OCI-LY7 (cell line): Measurements from ENCODE around the gene ERI3.

Source experiments
- CTCF ChIP-seq: fragments of 200-600 bp; sonication (generic); conservative IDR thresholded peaks from 2 replicates; pipeline ENCODE4 v1.5.1; 2014; ENCODE audit warnings: mild to moderate bottlenecking, antibody characterized with exemption, low read length, moderate library complexity, mixed read lengths
- EZH2phosphoT487 ChIP-seq: fragments of 200-600 bp; sonication (generic); IDR thresholded peaks from 2 replicates; pipeline ENCODE4 v1.6.1; 2018; ENCODE audit warnings: low read depth, borderline replicate concordance, mild to moderate bottlenecking, mixed run types, antibody characterized with exemption, low read length, moderate library complexity, mixed read lengths

DNA sequence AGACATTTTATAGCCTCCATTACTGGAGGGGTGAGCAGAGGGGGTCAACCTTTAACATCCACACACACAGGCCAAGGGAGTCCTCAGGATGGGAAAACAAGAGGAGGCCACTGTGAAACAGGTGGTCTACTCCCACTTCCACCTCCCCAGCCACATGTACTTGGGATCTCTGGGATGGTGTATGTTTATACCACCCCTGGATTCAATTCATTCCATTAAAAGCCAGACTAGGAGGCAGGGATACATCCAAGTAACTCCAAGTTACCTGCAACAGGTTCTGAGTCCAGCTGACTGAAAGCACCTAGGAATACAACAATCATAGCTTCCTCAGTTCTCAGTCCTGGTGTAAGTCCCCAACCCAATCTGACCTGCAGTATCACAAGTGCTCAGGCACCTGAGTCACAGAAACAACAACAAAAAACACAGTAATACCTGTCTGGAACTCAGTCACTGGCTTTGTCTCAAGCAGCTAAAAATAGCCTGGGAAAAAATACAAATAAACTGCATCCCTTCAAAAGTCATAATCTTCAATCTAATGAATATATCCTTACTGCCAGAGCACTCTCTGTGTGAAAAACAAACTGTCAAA is 9.8 kb downstream of the ERI3 start:
- TF ChIP-seq CTCF (no peak), EZH2phosphoT487 (no peak)
